HepG2 (cell line): Measurements from ENCODE around the gene WDFY1. TPM values are rescaled to one million over a fixed set of nuclear protein-coding genes. Genes with fewer than 3 reads are reported as not detected.

Source experiments
- CCDC6 ChIP-seq: sonication (generic); formaldehyde crosslinking; IDR thresholded peaks from 2 replicates; pipeline ENCODE4 v1.8.1; 2022; ENCODE audit warnings: mild to moderate bottlenecking, missing genetic modification reagents, moderate library complexity
- HDAC1 ChIP-seq: sonication (generic); formaldehyde crosslinking; IDR thresholded peaks from 2 replicates; pipeline ENCODE4 v1.5.1; 2020; ENCODE audit warnings: mild to moderate bottlenecking, missing genetic modification reagents
- JUN ChIP-seq: sonication (generic); formaldehyde crosslinking; IDR thresholded peaks from 2 replicates; pipeline ENCODE4 v1.4.0; 2020; ENCODE audit warnings: mild to moderate bottlenecking, missing genetic modification reagents
- TCF7L2 ChIP-seq: IDR thresholded peaks from 2 replicates; pipeline ENCODE4 v1.6.1; 2011; ENCODE audit warnings: mild to moderate bottlenecking, low read depth, low read length, moderate library complexity
- TRIM22 ChIP-seq: fragments of 450-650 bp; IDR thresholded peaks from 2 replicates; pipeline ENCODE4 v1.6.1; 2017
- ZBTB25 ChIP-seq: IDR thresholded peaks from 2 replicates; pipeline ENCODE4 v1.6.1; 2018; ENCODE audit warnings: missing genetic modification reagents
- ZEB1 ChIP-seq: IDR thresholded peaks from 2 replicates; pipeline ENCODE4 v1.6.1; 2012; ENCODE audit warnings: mild to moderate bottlenecking, low read depth, inconsistent platforms; ENCODE audit not compliant: insufficient replicate concordance
- ZNF142 ChIP-seq: sonication (generic); formaldehyde crosslinking; IDR thresholded peaks from 2 replicates; pipeline ENCODE4 v1.4.0; 2020; ENCODE audit warnings: missing genetic modification reagents
- polyA plus RNA-seq, 8 experiments: library from polyadenylated mRNA; depleted of rRNA in 3 of 8; stranded (reverse) in 7 of 8; unstranded in 1 of 8; fragments of >200 nt; fragmentation: Illumina TruSeq in 4 of 8; extraction: Trizol in 4 of 8; gene quantifications; 2 replicates each; pipeline versions ENCODE4 v1.2.1 to v1.2.3, GENCODE V29; 2011 to 2016; ENCODE audit warnings: low read depth in 4 of 8, missing spikeins in 1 of 8, mixed read lengths in 1 of 8; ENCODE audit not compliant: insufficient read depth in 1 of 8
- total RNA-seq, 5 experiments: library from RNA; depleted of rRNA; stranded (reverse); fragments of >200 nt; fragmentation: Illumina TruSeq; extraction: Trizol; gene quantifications; 2 replicates each; pipeline ENCODE4 v1.2.3, GENCODE V29; 2016; ENCODE audit warnings: low read depth in 1 of 5

WDFY1 gene
- total and polyA plus RNA-seq, 2 of the 13 experiments (the other 11 are each of a cell fraction or from before 2014, with no cell fraction given): 77.0 to 78.4 TPM

GRCh38 chr2:223847410-223847809 is 97.7 kb downstream of the WDFY1 start (continued):
- TF ChIP-seq ZBTB25 (no peak), JUN (CRISPR knock-in tag) (no peak), TRIM22 (no peak), ZEB1 (no peak), CCDC6 (no peak), HDAC1 (CRISPR knock-in tag) (no peak), ZNF142 (CRISPR knock-in tag) (no peak), TCF7L2 (no peak)
